WI38 (cell line): ENCODE measurements around the gene RAB7B.
"Not testable (repeated sequence)": the region's sequence is repeated elsewhere in the genome, so short reads cannot be mapped to it uniquely, and the experiment has no call there.

Experiments
- H3K4me3 ChIP-seq: 2 replicates; pipeline ENCODE4 v1.5.1; 2011; ENCODE audit warnings: low read depth, mild to moderate bottlenecking, control low read depth, low read length
- CTCF ChIP-seq: IDR thresholded peaks from 2 replicates; pipeline ENCODE4 v1.5.1; 2012; ENCODE audit warnings: low read depth, mild to moderate bottlenecking, control low read depth, low read length

The RAB7B gene

GRCh38 chr1:206002871-206003801 is at the start of gene RAB7B:
Gene RAB7B, minus strand, starts transcription at chr1:206003395. Its CDS starts 9,260 bp downstream, at chr1:205994135.
- TF ChIP-seq CTCF, result no peak
- H3K4me3 ChIP-seq, result peak within 1 kb of the TSS; percentile 27

GRCh38 chr1:206052231-206052865 is 49.2 kb upstream of the RAB7B start:
- H3K4me3 ChIP-seq, result not testable (repeated sequence)

- H3K4me3 ChIP-seq, result no peak overlapping the region
- no peak for TF ChIP-seq CTCF
Observed at GRCh38 chr1:206050655-206051235, 47.5 kb upstream of the RAB7B start.

GRCh38 chr1:206049919-206050600 is 46.9 kb upstream of the RAB7B start:
- H3K4me3 ChIP-seq, result no peak overlapping the region
- no peak for TF ChIP-seq CTCF

- no peak overlapping the region for H3K4me3 ChIP-seq
- TF ChIP-seq CTCF, result no peak
Observed at GRCh38 chr1:206049293-206049692, 46.1 kb upstream of the RAB7B start.

GRCh38 chr1:206048582-206048981 is 45.4 kb upstream of the RAB7B start:
- no peak for TF ChIP-seq CTCF
- no peak overlapping the region for H3K4me3 ChIP-seq

- H3K4me3 ChIP-seq, result no peak overlapping the region
- TF ChIP-seq CTCF, result no peak
Observed at GRCh38 chr1:206047271-206047670, 44.1 kb upstream of the RAB7B start.
